ENCODE data around the gene CFDP1. TPM values are rescaled to one million over a fixed set of nuclear protein-coding genes. Genes with fewer than 3 reads are reported as not detected.

Gene CFDP1
- total and polyA plus RNA-seq, 10 donors, result 56.1 to 222 (median 108) TPM

DNA sequence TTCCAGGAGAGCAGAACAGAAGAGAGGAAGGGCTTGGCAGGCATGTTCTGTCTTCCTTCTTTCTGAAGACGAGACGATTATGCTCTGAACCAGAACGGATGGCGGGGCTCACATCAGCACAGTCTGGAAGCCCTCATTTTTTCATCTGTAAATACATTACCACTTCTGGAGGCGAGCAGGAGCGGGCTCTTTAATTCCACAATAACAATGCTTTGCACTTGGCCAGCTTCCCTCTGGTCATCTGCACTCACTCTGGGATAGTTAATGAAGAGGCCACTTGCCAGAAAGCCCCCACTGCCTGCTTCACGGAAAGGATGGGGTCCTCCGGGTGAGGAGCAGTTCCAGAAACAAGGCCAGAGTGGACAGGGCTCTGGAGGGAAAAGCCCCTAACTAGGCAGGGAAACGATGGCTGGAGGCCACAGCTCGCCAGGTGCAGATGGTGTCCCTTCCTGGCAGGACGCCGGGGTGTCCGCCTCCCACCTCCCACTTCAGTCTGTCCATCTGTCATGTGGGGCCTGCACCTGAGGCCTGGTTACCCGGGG lies 168.8 kb downstream of the CFDP1 start:
- Histone ChIP-seq H3K9me3 (no peaks in the 10 kb centered on the region), H3K36me3 (no peaks in the 10 kb centered on the region), H3K27me3 (replicated peaks in 1 of 7) (peaks cover 0 to 84% (median 20%) of the 10 kb centered on the region in 7 donors), H3K4me3 (peak overlapping the region; percentile 51 to 83 (median 60)), H3K27ac (peak overlapping the region; percentile 78 to 97 (median 92)), H3K4me1 (peaks cover 24 to 88% (median 51%) of the 10 kb centered on the region in 6 donors)
- TF ChIP-seq, protein P1, sequence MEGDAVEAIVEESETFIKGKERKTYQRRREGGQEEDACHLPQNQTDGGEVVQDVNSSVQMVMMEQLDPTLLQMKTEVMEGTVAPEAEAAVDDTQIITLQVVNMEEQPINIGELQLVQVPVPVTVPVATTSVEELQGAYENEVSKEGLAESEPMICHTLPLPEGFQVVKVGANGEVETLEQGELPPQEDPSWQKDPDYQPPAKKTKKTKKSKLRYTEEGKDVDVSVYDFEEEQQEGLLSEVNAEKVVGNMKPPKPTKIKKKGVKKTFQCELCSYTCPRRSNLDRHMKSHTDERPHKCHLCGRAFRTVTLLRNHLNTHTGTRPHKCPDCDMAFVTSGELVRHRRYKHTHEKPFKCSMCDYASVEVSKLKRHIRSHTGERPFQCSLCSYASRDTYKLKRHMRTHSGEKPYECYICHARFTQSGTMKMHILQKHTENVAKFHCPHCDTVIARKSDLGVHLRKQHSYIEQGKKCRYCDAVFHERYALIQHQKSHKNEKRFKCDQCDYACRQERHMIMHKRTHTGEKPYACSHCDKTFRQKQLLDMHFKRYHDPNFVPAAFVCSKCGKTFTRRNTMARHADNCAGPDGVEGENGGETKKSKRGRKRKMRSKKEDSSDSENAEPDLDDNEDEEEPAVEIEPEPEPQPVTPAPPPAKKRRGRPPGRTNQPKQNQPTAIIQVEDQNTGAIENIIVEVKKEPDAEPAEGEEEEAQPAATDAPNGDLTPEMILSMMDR (IDR thresholded peaks at IDR 0.05 in 8 of 11, conservative IDR thresholded peaks at IDR 0.05 in 3 of 11), result no peak
- no peak for TF ChIP-seq POLR2AphosphoS5 (IDR thresholded peaks at IDR 0.05)
- no peak for TF ChIP-seq POLR2A (IDR thresholded peaks at IDR 0.05)
- DNase-seq, result no peak
- intact Hi-C loops (cut with DNase I; ENCODE audit: low total_unique reads), result no loop called here
- WGBS, 5 donors, result 41 to 62% (median 56%) methylated on average over 13 to 14 of the region's 14 CpGs

GRCh38 chr16:75263963-75264445 lies 169.3 kb downstream of the CFDP1 start:
- H3K27ac ChIP-seq, result peak overlapping the region; percentile 78 to 97 (median 92)
- no peak for DNase-seq
- H3K4me1 ChIP-seq, result peaks cover 24 to 90% (median 52%) of the 10 kb centered on the region in 6 donors
- TF ChIP-seq POLR2A (IDR thresholded peaks at IDR 0.05) (no peak), POLR2AphosphoS5 (IDR thresholded peaks at IDR 0.05) (no peak)
- TF ChIP-seq, protein P1 (IDR thresholded peaks at IDR 0.05 in 8 of 11, conservative IDR thresholded peaks at IDR 0.05 in 3 of 11), result no peak
- peak overlapping the region in 7 of 8 donors; percentile 51 to 83 (median 61) for H3K4me3 ChIP-seq
- intact Hi-C loops (cut with DNase I; ENCODE audit: low total_unique reads), result no loop called here
- no peaks in the 10 kb centered on the region for H3K36me3 ChIP-seq
- no peaks in the 10 kb centered on the region for H3K9me3 ChIP-seq
- WGBS, 5 donors, result 37 to 66% (median 57%) methylated on average over 7 to 8 of the region's 8 CpGs
- H3K27me3 ChIP-seq (replicated peaks in 1 of 7), result peaks cover 0 to 85% (median 20%) of the 10 kb centered on the region in 7 donors

DNA sequence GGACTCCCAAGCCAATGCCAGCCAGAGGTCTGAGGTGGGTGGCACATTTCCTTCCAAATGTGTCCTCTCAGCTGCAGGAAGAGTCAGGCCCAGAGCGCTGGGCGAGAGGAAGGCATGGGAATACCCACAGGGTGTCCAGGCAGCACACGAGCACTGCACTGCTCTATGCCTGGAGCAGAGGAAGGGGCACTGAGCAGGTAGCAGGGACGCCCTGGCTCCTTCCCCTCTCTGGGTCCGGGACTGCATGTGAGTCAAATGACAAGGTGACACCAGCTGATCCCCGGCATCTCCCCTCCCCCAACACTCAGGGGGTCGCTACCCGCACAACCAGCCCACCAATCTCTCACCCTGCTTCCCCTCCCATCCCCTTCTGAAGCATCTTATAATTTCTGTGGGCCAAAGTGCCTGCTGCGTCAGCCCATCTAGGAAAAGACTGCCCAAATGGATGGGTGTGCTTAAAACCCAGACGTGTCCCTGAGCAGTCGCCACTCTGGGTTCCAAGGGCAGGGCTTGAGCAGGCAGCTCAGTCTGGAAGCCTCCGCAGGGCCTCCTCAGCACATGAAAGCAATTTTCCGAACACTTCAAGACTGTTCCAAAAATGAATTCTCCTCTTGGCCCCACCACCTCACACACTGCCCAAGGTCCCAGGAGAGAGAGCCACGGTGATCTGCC lies 169.9 kb downstream of the CFDP1 start:
- no peak for DNase-seq
- peaks cover 0 to 86% (median 20%) of the 10 kb centered on the region in 7 donors for H3K27me3 ChIP-seq (replicated peaks in 1 of 7)
- H3K4me1 ChIP-seq, result peaks cover 28 to 95% (median 56%) of the 10 kb centered on the region in 6 donors
- no peaks in the 10 kb centered on the region for H3K36me3 ChIP-seq
- peak overlapping the region in 6 of 8 donors; percentile 51 to 83 (median 62) for H3K4me3 ChIP-seq
- no peak for TF ChIP-seq POLR2A (IDR thresholded peaks at IDR 0.05)
- TF ChIP-seq, protein P1 (IDR thresholded peaks at IDR 0.05 in 8 of 11, conservative IDR thresholded peaks at IDR 0.05 in 3 of 11), result no peak
- no peak for TF ChIP-seq POLR2AphosphoS5 (IDR thresholded peaks at IDR 0.05)
- no peaks in the 10 kb centered on the region for H3K9me3 ChIP-seq
- H3K27ac ChIP-seq, result peak overlapping the region in 7 of 8 donors; percentile 89 to 97 (median 92)
- WGBS, 5 donors, result 48 to 77% (median 66%) methylated on average over 11 to 14 of the region's 14 CpGs
- intact Hi-C loops (cut with DNase I; ENCODE audit: low total_unique reads), result no loop called here

DNA sequence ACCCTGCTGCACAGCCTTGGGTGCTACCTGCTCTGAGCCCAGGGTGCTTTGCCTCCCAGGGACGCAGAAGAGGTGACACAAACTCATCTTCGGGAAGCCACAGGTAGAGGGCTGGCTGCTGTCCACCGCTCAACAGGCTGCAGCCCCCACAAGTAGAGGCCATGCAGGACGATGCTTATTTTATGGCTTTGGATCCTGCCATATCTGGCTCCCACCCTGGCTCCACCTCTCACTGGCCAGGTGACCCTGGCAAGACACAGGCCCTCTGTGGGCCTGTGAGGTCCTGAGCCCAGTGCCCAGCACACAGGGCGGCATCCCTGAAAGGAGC lies 170.5 kb downstream of the CFDP1 start:
- no peak for DNase-seq
- 44 to 100% (median 78%) methylated on average over 2 to 5 of the region's 5 CpGs for WGBS, 5 donors
- H3K9me3 ChIP-seq, result no peaks in the 10 kb centered on the region
- peaks cover 0 to 86% (median 20%) of the 10 kb centered on the region in 7 donors for H3K27me3 ChIP-seq (replicated peaks in 1 of 7)
- TF ChIP-seq, protein P1 (IDR thresholded peaks at IDR 0.05 in 8 of 11, conservative IDR thresholded peaks at IDR 0.05 in 3 of 11), result no peak
- TF ChIP-seq POLR2AphosphoS5 (IDR thresholded peaks at IDR 0.05) (no peak), POLR2A (IDR thresholded peaks at IDR 0.05) (no peak)
- peak overlapping the region in 4 of 8 donors; percentile 61 to 83 (median 70) for H3K4me3 ChIP-seq
- peaks cover 31 to 96% (median 58%) of the 10 kb centered on the region in 6 donors for H3K4me1 ChIP-seq
- peak overlapping the region in 6 of 8 donors; percentile 89 to 97 (median 93) for H3K27ac ChIP-seq
- H3K36me3 ChIP-seq, result no peaks in the 10 kb centered on the region
- intact Hi-C loops (cut with DNase I; ENCODE audit: low total_unique reads), result no loop called here

Measured in spleen (tissue), 11 donors.